HepG2 (cell line): ENCODE measurements around the gene USP5. TPM values are rescaled to one million over a fixed set of nuclear protein-coding genes. Genes with fewer than 3 reads are reported as not detected.
A peak's percentile ranks its signal among the peaks of the same experiment; 100 is the strongest.

ENCODE experiments used
- ARNTL ChIP-seq: sonication (generic); formaldehyde crosslinking; IDR thresholded peaks from 2 replicates; pipeline ENCODE4 v1.4.0; 2020; ENCODE audit warnings: mild to moderate bottlenecking, missing genetic modification reagents
- FOXC1 ChIP-seq: sonication (generic); formaldehyde crosslinking; IDR thresholded peaks from 2 replicates; pipeline ENCODE4 v1.8.0; 2022; ENCODE audit warnings: mild to moderate bottlenecking, missing genetic modification reagents, borderline replicate concordance
- FOXO1 ChIP-seq: sonication (generic); formaldehyde crosslinking; IDR thresholded peaks from 2 replicates; pipeline ENCODE4 v1.4.0; 2020; ENCODE audit warnings: missing genetic modification reagents
- HNRNPH1 ChIP-seq: fragments of 200-400 bp; formaldehyde crosslinking; optimal IDR thresholded peaks from 2 replicates; pipeline ENCODE3; 2017; ENCODE audit warnings: mild to moderate bottlenecking, low read depth, low read length
- KDM2A ChIP-seq: sonication (generic); formaldehyde crosslinking; IDR thresholded peaks from 2 replicates; pipeline ENCODE4 v1.4.0; 2020; ENCODE audit warnings: low read depth, missing genetic modification reagents, borderline replicate concordance
- KMT2A ChIP-seq: sonication (generic); formaldehyde crosslinking; IDR thresholded peaks from 2 replicates; pipeline ENCODE4 v1.4.0; 2020; ENCODE audit warnings: missing genetic modification reagents
- MBNL3 ChIP-seq: fragments of 250-450 bp; sonication (Bioruptor Pico); conservative IDR thresholded peaks from 2 replicates; pipeline ENCODE4 v1.8.0; 2022; ENCODE audit warnings: mild to moderate bottlenecking, inconsistent platforms
- SMC3 ChIP-seq: IDR thresholded peaks from 2 replicates; pipeline ENCODE4 v1.6.1; 2011; ENCODE audit warnings: low read length, improper control_type of control experiment
- SRSF1 ChIP-seq: fragments of 200-400 bp; formaldehyde crosslinking; optimal IDR thresholded peaks from 2 replicates; pipeline ENCODE3; 2017; ENCODE audit warnings: mild to moderate bottlenecking, low read depth, low read length, moderate library complexity
- YY1 ChIP-seq: IDR thresholded peaks from 2 replicates; pipeline ENCODE4 v1.6.1; 2011; ENCODE audit warnings: low read length, low read depth, moderate library complexity, mild to moderate bottlenecking; ENCODE audit not compliant: insufficient read depth, insufficient replicate concordance
- ZBTB38 ChIP-seq: sonication (generic); formaldehyde crosslinking; IDR thresholded peaks from 2 replicates; pipeline ENCODE4 v1.5.1; 2020; ENCODE audit warnings: mild to moderate bottlenecking, missing genetic modification reagents
- ZFP82 ChIP-seq: sonication (generic); formaldehyde crosslinking; IDR thresholded peaks from 2 replicates; pipeline ENCODE4 v1.5.1; 2020; ENCODE audit warnings: mild to moderate bottlenecking, missing genetic modification reagents, borderline replicate concordance
- ZNF101 ChIP-seq: sonication (generic); formaldehyde crosslinking; IDR thresholded peaks from 2 replicates; pipeline ENCODE4 v1.4.0; 2020; ENCODE audit warnings: mild to moderate bottlenecking, low read depth, missing genetic modification reagents, borderline replicate concordance
- ZNF180 ChIP-seq: sonication (generic); formaldehyde crosslinking; IDR thresholded peaks from 2 replicates; pipeline ENCODE4 v1.4.0; 2020; ENCODE audit warnings: low read depth, missing genetic modification reagents, borderline replicate concordance
- ZNF510 ChIP-seq: sonication (generic); formaldehyde crosslinking; IDR thresholded peaks from 2 replicates; pipeline ENCODE4 v1.4.0; 2020; ENCODE audit warnings: low read depth, mild to moderate bottlenecking, missing genetic modification reagents
- ZNF660 ChIP-seq: sonication (generic); formaldehyde crosslinking; IDR thresholded peaks from 2 replicates; pipeline ENCODE4 v1.5.1; 2020; ENCODE audit warnings: mild to moderate bottlenecking, low read depth, missing genetic modification reagents, borderline replicate concordance
- ZNF670 ChIP-seq: sonication (generic); formaldehyde crosslinking; IDR thresholded peaks from 2 replicates; pipeline ENCODE4 v1.8.0; 2022; ENCODE audit warnings: mild to moderate bottlenecking, missing genetic modification reagents, borderline replicate concordance
- ZNF773 ChIP-seq: sonication (generic); formaldehyde crosslinking; IDR thresholded peaks from 2 replicates; pipeline ENCODE4 v1.4.0; 2020; ENCODE audit warnings: missing genetic modification reagents, borderline replicate concordance
- polyA plus RNA-seq, 8 experiments: library from polyadenylated mRNA; depleted of rRNA in 3 of 8; stranded (reverse) in 7 of 8; unstranded in 1 of 8; fragments of >200 nt; fragmentation: Illumina TruSeq in 4 of 8; extraction: Trizol in 4 of 8; gene quantifications; 2 replicates each; pipeline versions ENCODE4 v1.2.1 to v1.2.3, GENCODE V29; 2011 to 2016; ENCODE audit warnings: low read depth in 4 of 8, missing spikeins in 1 of 8, mixed read lengths in 1 of 8; ENCODE audit not compliant: insufficient read depth in 1 of 8
- total RNA-seq, 5 experiments: library from RNA; depleted of rRNA; stranded (reverse); fragments of >200 nt; fragmentation: Illumina TruSeq; extraction: Trizol; gene quantifications; 2 replicates each; pipeline ENCODE4 v1.2.3, GENCODE V29; 2016; ENCODE audit warnings: low read depth in 1 of 5
- TF ChIP-seq, protein P1 (sequence below): sonication (generic); formaldehyde crosslinking; IDR thresholded peaks from 2 replicates; pipeline ENCODE4 v1.8.1; 2022; ENCODE audit warnings: mild to moderate bottlenecking, missing genetic modification reagents
- TF ChIP-seq, protein P2 (sequence below): sonication (generic); formaldehyde crosslinking; IDR thresholded peaks from 2 replicates; pipeline ENCODE4 v1.4.0; 2020; ENCODE audit warnings: mild to moderate bottlenecking, missing genetic modification reagents
- TF ChIP-seq, protein P3 (sequence below): sonication (generic); formaldehyde crosslinking; IDR thresholded peaks from 2 replicates; pipeline ENCODE4 v1.5.1; 2020; ENCODE audit warnings: mild to moderate bottlenecking, missing genetic modification reagents, moderate library complexity

Gene USP5
- total and polyA plus RNA-seq, 2 of the 13 experiments (the other 11 are each of a cell fraction or from before 2014, with no cell fraction given): 39.6 to 56.0 TPM

DNA sequence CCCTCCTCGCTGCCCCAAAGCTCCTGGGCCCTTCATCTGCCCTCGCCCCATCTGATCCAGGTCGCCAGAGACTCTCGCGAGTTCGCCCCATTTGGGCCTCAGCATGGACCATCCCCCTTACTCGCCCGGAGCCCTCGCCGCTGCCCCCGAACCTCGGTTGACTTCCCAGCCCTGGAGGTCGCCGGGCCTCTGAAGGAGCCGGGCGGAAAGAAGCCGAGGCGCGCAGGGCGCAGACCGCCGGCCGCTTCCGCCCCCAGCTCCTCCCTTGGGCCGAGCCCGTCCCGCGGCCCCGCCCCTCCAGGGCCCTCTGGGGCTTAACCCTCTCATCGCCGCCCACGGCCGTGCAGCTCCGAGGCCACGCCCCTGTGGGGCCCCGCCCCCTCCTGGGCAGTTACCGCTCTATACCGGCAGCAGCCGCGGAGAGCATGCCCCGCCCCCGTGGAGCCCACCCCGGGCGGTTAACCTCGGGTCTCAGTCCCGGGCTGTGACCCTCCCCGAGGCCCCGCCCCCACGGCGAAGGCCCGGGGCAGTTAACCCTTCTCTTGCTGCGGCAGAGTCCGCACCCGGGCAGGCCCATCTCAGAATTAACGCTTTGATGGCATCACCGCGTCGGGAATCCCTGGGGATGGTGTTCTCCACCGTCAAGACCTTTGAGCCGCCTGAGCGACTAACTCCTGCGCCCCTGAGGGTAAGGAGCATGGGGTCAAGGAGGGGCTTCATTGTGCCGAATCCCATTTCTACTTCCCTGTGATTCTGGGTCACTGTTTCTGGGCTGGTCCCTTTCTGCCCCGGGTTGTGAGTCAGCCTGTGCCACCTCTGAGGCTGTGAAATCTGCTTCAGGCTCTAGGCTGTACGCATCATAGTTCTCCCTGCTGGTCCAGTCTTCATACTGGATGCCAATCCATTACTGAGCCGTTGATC lies 21.4 kb downstream of the USP5 start, which contains the start of gene SPSB2 (continued):
- TF ChIP-seq, protein P1, sequence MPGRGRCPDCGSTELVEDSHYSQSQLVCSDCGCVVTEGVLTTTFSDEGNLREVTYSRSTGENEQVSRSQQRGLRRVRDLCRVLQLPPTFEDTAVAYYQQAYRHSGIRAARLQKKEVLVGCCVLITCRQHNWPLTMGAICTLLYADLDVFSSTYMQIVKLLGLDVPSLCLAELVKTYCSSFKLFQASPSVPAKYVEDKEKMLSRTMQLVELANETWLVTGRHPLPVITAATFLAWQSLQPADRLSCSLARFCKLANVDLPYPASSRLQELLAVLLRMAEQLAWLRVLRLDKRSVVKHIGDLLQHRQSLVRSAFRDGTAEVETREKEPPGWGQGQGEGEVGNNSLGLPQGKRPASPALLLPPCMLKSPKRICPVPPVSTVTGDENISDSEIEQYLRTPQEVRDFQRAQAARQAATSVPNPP: 0 out of 2 replicates have a peak, but pooled peaks have one; percentile 18
- TF ChIP-seq ZBTB38 (CRISPR knock-in tag) (0 out of 2 replicates have a peak, but pooled peaks have one; percentile 20), ZNF670 (0 out of 2 replicates have a peak, but pooled peaks have one; percentile 68), ZNF773 (CRISPR knock-in tag) (no peak), YY1 (peak; percentile 66), ZNF510 (CRISPR knock-in tag) (no peak), KMT2A (peak; percentile 32; the same call in 1 of the 2 replicates), SMC3 (no peak), HNRNPH1 (no peak), ZNF660 (CRISPR knock-in tag) (no peak), ZFP82 (CRISPR knock-in tag) (no peak), FOXC1 (peak; percentile 85), FOXO1 (no peak), SRSF1 (no peak), ZNF180 (CRISPR knock-in tag) (no peak), ARNTL (CRISPR knock-in tag) (no peak), ZNF101 (no peak), MBNL3 (CRISPR knock-in tag) (no peak), KDM2A (CRISPR knock-in tag) (peak; percentile 90)
- TF ChIP-seq, protein P2, sequence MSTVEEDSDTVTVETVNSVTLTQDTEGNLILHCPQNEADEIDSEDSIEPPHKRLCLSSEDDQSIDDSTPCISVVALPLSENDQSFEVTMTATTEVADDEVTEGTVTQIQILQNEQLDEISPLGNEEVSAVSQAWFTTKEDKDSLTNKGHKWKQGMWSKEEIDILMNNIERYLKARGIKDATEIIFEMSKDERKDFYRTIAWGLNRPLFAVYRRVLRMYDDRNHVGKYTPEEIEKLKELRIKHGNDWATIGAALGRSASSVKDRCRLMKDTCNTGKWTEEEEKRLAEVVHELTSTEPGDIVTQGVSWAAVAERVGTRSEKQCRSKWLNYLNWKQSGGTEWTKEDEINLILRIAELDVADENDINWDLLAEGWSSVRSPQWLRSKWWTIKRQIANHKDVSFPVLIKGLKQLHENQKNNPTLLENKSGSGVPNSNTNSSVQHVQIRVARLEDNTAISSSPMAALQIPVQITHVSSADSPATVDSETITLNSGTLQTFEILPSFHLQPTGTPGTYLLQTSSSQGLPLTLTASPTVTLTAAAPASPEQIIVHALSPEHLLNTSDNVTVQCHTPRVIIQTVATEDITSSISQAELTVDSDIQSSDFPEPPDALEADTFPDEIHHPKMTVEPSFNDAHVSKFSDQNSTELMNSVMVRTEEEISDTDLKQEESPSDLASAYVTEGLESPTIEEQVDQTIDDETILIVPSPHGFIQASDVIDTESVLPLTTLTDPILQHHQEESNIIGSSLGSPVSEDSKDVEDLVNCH (CRISPR knock-in tag): no peak
- TF ChIP-seq, protein P3, sequence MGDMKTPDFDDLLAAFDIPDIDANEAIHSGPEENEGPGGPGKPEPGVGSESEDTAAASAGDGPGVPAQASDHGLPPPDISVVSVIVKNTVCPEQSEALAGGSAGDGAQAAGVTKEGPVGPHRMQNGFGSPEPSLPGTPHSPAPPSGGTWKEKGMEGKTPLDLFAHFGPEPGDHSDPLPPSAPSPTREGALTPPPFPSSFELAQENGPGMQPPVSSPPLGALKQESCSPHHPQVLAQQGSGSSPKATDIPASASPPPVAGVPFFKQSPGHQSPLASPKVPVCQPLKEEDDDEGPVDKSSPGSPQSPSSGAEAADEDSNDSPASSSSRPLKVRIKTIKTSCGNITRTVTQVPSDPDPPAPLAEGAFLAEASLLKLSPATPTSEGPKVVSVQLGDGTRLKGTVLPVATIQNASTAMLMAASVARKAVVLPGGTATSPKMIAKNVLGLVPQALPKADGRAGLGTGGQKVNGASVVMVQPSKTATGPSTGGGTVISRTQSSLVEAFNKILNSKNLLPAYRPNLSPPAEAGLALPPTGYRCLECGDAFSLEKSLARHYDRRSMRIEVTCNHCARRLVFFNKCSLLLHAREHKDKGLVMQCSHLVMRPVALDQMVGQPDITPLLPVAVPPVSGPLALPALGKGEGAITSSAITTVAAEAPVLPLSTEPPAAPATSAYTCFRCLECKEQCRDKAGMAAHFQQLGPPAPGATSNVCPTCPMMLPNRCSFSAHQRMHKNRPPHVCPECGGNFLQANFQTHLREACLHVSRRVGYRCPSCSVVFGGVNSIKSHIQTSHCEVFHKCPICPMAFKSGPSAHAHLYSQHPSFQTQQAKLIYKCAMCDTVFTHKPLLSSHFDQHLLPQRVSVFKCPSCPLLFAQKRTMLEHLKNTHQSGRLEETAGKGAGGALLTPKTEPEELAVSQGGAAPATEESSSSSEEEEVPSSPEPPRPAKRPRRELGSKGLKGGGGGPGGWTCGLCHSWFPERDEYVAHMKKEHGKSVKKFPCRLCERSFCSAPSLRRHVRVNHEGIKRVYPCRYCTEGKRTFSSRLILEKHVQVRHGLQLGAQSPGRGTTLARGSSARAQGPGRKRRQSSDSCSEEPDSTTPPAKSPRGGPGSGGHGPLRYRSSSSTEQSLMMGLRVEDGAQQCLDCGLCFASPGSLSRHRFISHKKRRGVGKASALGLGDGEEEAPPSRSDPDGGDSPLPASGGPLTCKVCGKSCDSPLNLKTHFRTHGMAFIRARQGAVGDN: peak; percentile 66
